Endodermal cell (in vitro differentiated cells): Measurements from ENCODE around the gene ACSL5. TPM values are rescaled to one million over a fixed set of nuclear protein-coding genes. Genes with fewer than 3 reads are reported as not detected.
A peak's percentile ranks its signal among the peaks of the same experiment; 100 is the strongest.

Experiments used
- DNase-seq: peaks from one replicate; pipeline ENCODE4 v3.0.0-alpha.2; 2017
- H3K27ac ChIP-seq: 2 replicates; pipeline ENCODE4 v1.5.1; 2013; ENCODE audit warnings: mild to moderate bottlenecking, low read depth, low read length, moderate library complexity
- H3K27me3 ChIP-seq: 2 replicates; pipeline ENCODE4 v1.6.1; 2013; ENCODE audit warnings: mild to moderate bottlenecking, low read length, moderate library complexity; ENCODE audit not compliant: insufficient read depth, control insufficient read depth, poor library complexity, severe bottlenecking
- H3K36me3 ChIP-seq: 2 replicates; pipeline ENCODE4 v1.7.0; 2013; ENCODE audit warnings: mild to moderate bottlenecking, low read length, moderate library complexity; ENCODE audit not compliant: control insufficient read depth, insufficient read depth
- H3K4me1 ChIP-seq: one replicate; pipeline ENCODE4 v1.7.0; 2013; ENCODE audit warnings: low read length; ENCODE audit not compliant: control insufficient read depth, insufficient read depth
- H3K4me3 ChIP-seq: 2 replicates; pipeline ENCODE4 v1.5.1; 2013; ENCODE audit warnings: mild to moderate bottlenecking, low read length, moderate library complexity
- H3K9ac ChIP-seq: 2 replicates; pipeline ENCODE4 v1.6.1; 2013; ENCODE audit warnings: mild to moderate bottlenecking, low read length, moderate library complexity; ENCODE audit not compliant: poor library complexity, severe bottlenecking; ENCODE audit errors: extremely low read depth
- H3K9me3 ChIP-seq: 2 replicates; pipeline ENCODE4 v1.6.1; 2013; ENCODE audit warnings: mild to moderate bottlenecking, low read length, moderate library complexity; ENCODE audit not compliant: control insufficient read depth
- H3K27ac Mint-ChIP-seq: 2 replicates; pipeline ENCODE4 v1.8.0; 2020; ENCODE audit warnings: mixed read lengths
- H3K27me3 Mint-ChIP-seq: 2 replicates; pipeline ENCODE4 v1.8.0; 2021; ENCODE audit warnings: mild to moderate bottlenecking, mixed read lengths; ENCODE audit not compliant: insufficient read depth
- H3K36me3 Mint-ChIP-seq: 2 replicates; pipeline ENCODE4 v1.8.0; 2020; ENCODE audit warnings: low read depth, mixed read lengths
- H3K4me1 Mint-ChIP-seq: 2 replicates; pipeline ENCODE4 v1.8.0; 2020; ENCODE audit warnings: mixed read lengths
- H3K4me3 Mint-ChIP-seq: 2 replicates; pipeline ENCODE4 v1.8.0; 2020; ENCODE audit warnings: mild to moderate bottlenecking, moderate library complexity, mixed read lengths
- H3K9me3 Mint-ChIP-seq: 2 replicates; pipeline ENCODE4 v1.8.0; 2020; ENCODE audit warnings: mild to moderate bottlenecking, mixed read lengths
- WGBS, 2 experiments: methylation state at CpG; one replicate each; pipeline versions ENCODE4 v1.1.5 to v1.1.7; 2013; ENCODE audit warnings: missing lambda C conversion rate in 2 of 2, mixed read lengths in 1 of 2; ENCODE audit not compliant: insufficient coverage in 1 of 2, insufficient read length in 1 of 2; 5-methylcytosine and 5-hydroxymethylcytosine counted together
- total RNA-seq, 2 donors: library from RNA; stranded (reverse); fragmentation: NEBNext Ultra II Directional in 1 of 2; extraction: Animal tissue kit (Norgen Biotek cat#: 25700) in 1 of 2; gene quantifications; 2 replicates in 1 of 2; 3 replicates in 1 of 2; pipeline ENCODE4 v1.2.1, GENCODE V29; 2021
- TF ChIP-seq, protein P1 (sequence below): fragments of 200-600 bp; sonication (generic); conservative IDR thresholded peaks from 2 replicates; pipeline ENCODE4 v1.5.0; 2021; ENCODE audit warnings: antibody characterized with exemption, mild to moderate bottlenecking

ACSL5 gene
- total RNA-seq, 2 donors from 2014 or later, result not detected

DNA sequence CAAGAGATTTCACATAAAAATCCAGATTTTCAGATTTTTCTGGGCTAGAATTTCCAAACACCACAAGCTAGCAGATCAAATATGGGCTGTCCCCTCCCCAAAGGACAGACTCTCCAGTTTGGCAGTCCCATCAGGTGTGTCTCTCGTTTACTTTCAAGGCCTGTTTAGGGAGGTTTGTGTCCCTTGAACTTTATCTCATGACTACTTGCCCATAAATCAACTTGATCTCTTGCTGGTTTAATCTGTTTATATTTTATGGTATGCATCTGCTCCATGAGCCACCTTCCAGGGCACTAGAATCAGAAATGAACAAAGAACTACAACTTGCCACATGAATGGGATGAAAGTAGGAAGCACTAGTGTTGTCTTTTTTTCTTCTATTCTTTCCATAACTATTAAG lies 67.6 kb downstream of the ACSL5 start:
- Histone ChIP-seq H3K9ac (no peak overlapping the region), H3K27me3 (no peaks in the 10 kb centered on the region), H3K27ac (no peak overlapping the region), H3K9me3 (no peaks in the 10 kb centered on the region), H3K36me3 (peaks cover 73% of the 10 kb centered on the region), H3K4me1 (no peaks in the 10 kb centered on the region), H3K4me3 (no peak overlapping the region)
- DNase-seq, result no peak
- Mint-ChIP-seq H3K27ac (no peak overlapping the region), H3K4me1 (peaks cover 7% of the 10 kb centered on the region), H3K27me3 (no peaks in the 10 kb centered on the region), H3K36me3 (peaks cover 34% of the 10 kb centered on the region), H3K9me3 (no peaks in the 10 kb centered on the region), H3K4me3 (no peak overlapping the region)
- TF ChIP-seq, protein P1, sequence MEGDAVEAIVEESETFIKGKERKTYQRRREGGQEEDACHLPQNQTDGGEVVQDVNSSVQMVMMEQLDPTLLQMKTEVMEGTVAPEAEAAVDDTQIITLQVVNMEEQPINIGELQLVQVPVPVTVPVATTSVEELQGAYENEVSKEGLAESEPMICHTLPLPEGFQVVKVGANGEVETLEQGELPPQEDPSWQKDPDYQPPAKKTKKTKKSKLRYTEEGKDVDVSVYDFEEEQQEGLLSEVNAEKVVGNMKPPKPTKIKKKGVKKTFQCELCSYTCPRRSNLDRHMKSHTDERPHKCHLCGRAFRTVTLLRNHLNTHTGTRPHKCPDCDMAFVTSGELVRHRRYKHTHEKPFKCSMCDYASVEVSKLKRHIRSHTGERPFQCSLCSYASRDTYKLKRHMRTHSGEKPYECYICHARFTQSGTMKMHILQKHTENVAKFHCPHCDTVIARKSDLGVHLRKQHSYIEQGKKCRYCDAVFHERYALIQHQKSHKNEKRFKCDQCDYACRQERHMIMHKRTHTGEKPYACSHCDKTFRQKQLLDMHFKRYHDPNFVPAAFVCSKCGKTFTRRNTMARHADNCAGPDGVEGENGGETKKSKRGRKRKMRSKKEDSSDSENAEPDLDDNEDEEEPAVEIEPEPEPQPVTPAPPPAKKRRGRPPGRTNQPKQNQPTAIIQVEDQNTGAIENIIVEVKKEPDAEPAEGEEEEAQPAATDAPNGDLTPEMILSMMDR, result no peak
- 100% methylated on average over 1 of the region's 1 CpG; no CpG with 5 or more reads in 1 of the 2 experiments for WGBS, 2 experiments

DNA sequence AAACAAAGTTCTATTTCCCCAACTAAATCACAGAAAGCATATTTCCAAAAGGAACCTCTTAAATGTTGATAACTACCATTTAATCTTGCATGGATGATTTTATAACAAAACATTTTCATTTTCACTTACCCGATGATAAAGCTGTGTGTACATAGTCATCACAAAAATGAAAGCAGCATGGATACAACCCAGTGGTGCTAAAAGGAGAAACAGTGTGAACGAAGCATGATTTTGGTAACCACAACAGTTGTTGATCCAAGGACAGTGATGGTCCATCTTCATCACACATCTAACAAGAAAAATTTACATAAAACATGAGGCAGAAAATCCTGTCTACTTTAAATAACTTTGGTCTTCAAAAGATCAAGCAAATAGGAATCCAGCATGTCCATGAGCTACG lies 68.1 kb downstream of the ACSL5 start:
- Mint-ChIP-seq H3K9me3 (no peaks in the 10 kb centered on the region), H3K4me3 (no peak overlapping the region), H3K27ac (no peak overlapping the region), H3K36me3 (peaks cover 34% of the 10 kb centered on the region), H3K27me3 (no peaks in the 10 kb centered on the region), H3K4me1 (peaks cover 7% of the 10 kb centered on the region)
- DNase-seq, result no peak
- no peak overlapping the region for H3K27ac ChIP-seq
- H3K4me3 ChIP-seq, result no peak overlapping the region
- 64 to 85% methylated on average over 2 to 3 of the region's 3 CpGs for WGBS, 2 experiments
- no peaks in the 10 kb centered on the region for H3K27me3 ChIP-seq
- no peaks in the 10 kb centered on the region for H3K9me3 ChIP-seq
- H3K9ac ChIP-seq, result no peak overlapping the region
- peaks cover 68% of the 10 kb centered on the region for H3K36me3 ChIP-seq
- TF ChIP-seq, protein P1, result no peak
- no peaks in the 10 kb centered on the region for H3K4me1 ChIP-seq

DNA sequence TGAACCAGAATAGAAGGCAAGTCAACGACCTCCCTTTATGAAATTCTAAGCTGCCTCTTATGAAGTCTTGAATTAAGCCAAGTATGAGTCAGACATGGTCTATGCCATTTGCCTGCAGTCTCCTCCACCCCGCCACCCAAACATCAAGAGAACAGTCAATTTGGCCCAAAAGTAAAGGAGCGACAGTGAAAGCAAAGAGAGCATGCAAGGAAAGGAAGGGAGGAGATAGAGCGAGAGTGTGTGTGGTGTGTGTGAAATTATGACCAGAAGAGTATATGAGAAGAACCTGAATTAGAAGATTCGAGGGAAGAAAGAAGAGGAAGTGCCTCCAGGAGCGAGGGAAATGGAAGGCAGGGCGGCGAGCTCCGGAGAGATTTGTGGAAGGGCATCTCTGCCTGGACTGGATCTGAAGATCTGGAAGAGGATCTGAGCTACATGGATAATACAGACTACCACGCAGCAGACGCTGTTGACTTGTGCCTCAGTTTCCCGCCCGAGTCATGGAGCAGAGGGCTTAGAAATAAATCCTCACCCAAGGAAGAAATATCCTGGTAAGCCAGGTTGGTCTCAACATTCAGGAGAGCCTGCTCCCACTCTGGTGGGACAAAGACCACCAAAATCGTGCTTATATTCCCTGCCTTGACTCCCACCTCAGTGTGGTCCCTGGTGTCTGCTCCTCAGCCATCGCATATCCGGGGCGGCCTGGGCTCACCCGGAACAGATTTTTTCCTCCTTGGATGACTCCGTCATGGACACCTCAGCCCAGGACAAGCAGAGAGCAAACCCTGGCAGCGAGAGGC lies 72.3 kb downstream of the ACSL5 start:
- Histone ChIP-seq H3K27ac (no peak overlapping the region), H3K9ac (peak overlapping the region; percentile 91), H3K36me3 (peaks cover 42% of the 10 kb centered on the region), H3K4me3 (peak overlapping the region; percentile 90), H3K27me3 (no peaks in the 10 kb centered on the region), H3K4me1 (no peaks in the 10 kb centered on the region), H3K9me3 (no peaks in the 10 kb centered on the region)
- H3K4me3 Mint-ChIP-seq, result peak overlapping the region; percentile 80
- 7 to 9% methylated on average over 6 to 20 of the region's 20 CpGs for WGBS, 2 experiments
- TF ChIP-seq, protein P1, result no peak
- peak overlapping the region; percentile 99 for H3K27ac Mint-ChIP-seq
- H3K36me3 Mint-ChIP-seq, result peaks cover 25% of the 10 kb centered on the region
- H3K4me1 Mint-ChIP-seq, result peaks cover 10% of the 10 kb centered on the region
- H3K27me3 Mint-ChIP-seq, result no peaks in the 10 kb centered on the region
- H3K9me3 Mint-ChIP-seq, result no peaks in the 10 kb centered on the region
- peak; percentile 47 for DNase-seq
